Ramos (cell line): ENCODE results near the gene CNTN1.
"Not testable (repeated sequence)": the region's sequence is repeated elsewhere in the genome, so short reads cannot be mapped to it uniquely, and the experiment has no call there.

Source experiments
- in situ Hi-C: fragments of 300-500 bp; cut with MboI; formaldehyde crosslinking; loops from one replicate; pipeline ENCODE4 v1.14.3; 2022; ENCODE audit warnings: low sequenced_read_pairs; ENCODE audit not compliant: unreplicated experiment

The CNTN1 gene

DNA sequence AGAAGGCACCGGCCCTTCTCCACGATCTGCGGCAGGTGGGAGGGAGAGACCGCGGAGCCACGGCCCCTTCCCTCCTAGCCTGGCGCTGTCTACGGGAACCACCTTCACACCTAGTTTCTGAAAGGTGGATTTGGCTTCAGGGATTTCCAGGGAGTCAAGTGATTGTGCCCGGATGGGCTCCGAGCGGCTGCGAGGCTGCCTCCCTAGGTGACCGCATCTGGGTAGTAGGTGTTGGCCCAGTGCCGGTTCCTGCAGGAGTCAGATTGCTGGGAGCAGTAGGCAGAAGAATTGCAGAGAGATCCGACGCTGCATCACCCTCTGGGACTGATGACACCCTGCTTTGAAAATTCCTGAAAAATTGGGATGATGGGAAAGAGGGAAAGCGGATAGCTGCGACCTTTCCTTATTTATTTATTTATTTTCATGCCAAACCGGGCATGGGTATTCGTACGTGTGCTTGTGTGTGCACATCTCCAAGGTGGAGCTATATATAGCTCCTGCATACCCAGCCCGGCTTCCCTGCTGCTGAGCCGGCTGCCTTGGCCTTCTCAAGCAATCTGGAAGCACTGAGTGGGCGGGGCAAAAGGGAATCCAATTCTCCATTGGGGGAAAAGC lies 1.1 kb downstream of the CNTN1 start:
- in situ Hi-C loops = no loop called here

DNA sequence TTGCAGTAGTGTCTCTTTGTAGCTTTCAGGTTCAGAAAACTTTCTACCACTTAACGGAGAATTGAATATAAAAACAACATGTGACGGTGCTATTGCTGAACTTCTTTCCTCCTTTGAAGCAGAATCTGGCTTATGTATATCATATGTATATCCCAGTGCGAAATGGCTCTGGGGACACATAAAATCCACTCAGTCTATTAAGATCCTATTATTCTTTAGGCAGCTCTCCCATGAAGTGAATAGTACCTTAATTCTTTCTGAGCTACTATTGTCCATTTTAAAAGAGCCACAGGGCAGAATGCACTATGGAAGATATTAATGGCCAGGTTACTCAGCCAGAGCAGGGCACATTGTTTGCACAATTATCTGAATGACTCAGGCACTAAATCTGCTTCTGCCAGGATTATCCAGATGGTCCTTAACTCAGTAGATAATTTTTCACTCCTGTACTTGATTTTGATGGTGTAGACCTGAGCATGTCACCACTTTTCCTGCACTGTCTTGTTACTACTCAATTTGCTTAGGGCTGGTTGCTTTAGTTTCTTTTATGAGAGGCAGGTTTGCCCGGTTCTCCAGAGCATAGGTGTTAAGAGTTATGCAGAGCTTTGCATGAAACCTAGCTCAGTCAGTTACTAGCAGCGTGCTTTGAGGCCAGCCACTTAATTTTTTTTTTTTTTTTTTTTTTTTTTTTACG lies 5.5 kb downstream of the CNTN1 start:
- in situ Hi-C loops = no loop called here

DNA sequence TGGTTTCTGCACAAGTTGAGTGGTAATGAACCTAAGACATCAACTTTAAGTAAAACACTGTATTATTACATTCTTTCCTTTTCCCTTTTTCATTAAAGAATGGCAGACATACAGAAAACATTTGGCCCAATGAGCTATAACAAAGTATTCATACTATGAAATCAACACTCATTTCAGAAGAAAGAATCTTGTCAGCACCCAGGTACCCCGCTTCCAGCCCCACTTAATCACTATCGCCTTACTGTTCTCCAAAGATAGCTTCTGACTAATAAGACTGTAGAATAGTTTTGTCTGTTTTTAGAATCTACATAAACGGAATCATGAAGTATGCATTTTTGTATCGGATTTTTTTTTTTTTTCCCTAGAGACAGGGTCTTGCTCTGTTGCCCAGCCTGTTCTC lies 9.5 kb downstream of the CNTN1 start:
- in situ Hi-C loops = no loop called here

DNA sequence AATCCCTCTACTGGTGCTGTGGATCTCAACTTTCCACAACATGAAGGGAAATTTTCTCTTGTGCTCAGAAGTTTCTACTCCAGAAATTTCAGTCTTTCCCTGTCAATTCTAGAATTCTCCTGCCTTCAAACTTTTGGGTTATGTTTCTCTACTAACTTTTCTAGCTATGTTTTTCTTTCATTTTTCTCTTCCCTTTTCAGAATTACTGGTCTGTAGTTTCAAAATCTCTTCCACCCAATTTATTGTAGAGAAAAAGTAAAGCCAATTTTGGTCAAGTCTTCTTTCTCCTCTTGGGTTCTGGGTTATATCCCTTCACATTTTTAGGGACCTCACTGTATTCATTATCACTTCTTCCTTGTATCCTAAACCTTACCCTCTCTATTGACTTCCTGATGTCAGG lies 18.9 kb downstream of the CNTN1 start:
- in situ Hi-C loops = no loop called here

DNA sequence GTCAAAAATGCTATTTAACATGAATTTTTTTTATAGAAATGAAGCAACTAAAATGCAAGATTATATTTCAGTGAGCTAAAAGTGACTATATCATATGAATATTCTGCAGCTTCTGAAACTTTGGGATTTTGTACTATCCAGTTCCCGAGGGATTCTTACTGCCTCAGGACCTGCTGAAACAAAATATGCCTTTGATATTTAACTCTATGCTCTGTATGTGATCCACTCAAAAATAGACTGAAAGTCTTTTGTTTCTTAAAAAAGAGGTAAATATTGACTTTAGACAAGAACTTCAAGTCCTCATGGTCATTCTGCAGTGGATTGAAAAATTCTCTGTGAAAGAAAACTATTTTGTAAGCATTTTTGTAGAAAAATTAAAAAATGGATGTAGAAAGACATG lies 22.4 kb downstream of the CNTN1 start:
- in situ Hi-C loops = no loop called here

DNA sequence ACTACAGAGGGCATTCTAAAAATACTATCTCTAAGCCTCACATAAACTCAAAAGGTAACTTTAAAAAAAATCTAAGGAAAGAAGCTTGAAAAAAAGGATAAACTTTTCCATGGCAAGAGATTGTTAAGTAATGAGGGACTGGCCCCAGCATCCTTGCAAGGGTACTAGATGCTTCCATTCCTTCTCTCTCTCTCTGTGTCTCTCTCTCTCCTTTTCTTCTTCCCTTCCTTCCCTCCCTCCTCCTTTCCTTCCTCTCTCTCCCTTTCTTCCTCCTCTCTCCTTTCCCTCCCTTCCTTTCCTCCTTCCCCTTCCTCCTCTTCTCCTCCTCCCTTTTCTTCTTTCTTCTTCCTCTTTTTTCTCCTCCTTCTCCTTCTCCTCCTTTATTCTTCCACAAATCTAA lies 23.8 kb downstream of the CNTN1 start:
- in situ Hi-C loops = no loop called here

DNA sequence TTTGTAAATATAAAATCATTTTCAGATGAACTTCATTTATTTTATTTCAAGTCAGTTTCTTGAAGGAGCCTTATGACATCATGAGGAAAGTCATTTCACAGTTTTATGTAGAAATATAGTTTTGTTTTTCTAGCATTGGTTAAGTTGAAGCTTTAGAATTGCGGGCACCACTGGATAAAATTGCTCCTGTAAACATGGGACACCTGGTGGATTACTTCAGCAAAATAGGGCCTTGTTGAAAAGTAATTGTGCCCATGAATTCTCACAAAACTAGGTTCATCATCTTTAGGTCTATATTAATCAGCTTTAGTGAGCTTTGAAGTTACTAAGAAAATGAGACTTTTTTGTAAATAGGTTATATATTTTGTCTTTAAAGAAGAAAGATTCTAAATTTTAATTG lies 25.3 kb downstream of the CNTN1 start:
- in situ Hi-C loops = no loop called here

DNA sequence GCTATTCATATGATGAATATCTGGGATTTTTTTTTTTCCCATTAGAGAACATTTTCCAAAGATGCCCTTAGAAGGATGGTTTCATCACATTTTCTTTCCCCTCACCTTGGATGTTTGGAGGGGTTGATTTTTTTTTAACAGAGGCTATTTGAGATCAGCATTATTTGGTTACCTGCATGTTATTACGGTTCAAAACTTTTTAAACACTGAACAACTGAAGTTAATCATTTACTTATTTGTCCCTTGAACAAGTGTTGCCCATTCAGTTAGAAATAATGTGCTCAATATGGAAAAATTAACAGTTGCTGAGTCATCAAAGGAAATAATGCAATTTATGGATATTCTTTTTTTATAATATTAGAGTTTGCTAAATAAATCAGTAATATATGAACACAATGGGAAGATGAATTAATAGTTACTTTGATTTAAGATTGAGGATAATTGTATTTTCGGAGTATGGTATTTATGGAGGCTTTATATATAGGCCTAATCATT lies 26.7 kb downstream of the CNTN1 start:
- in situ Hi-C loops = no loop called here

DNA sequence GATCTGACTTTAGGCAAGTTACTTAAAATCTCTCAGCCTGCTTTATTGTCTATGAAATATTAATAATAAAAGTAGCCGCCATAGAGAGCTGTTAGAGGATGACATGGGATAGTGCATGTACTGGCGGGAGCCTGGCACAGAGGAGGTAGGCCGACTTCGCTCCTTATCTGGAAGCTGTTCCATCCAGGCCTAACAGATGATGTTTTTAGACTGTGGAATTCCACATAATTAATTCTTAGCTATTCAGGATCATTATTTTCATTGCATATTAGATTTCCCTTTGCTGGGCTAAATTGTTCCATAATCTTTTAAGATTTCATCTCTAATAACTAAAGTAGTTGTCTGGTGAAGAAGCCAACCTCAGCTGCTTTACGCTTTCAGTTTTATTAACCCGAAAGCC lies 30.8 kb downstream of the CNTN1 start:
- in situ Hi-C loops = no loop called here

DNA sequence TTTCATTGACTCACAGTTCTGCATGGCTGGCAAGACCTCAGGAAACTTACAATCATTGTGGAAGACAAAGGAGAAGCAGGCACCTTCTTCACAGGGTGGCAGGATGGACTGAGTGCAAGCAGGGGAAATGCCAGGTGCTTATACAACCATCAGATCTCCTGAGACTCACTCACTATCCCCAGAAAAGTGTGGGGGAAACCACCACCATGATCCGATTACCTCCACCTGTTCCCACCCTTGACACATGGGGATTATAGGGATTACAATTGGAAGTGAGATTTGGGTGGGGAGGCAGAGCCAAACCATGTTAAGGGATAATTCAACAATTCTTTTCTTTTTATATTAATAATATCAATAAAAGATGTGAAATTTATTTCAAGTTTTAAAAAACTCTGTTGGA lies 34.1 kb downstream of the CNTN1 start:
- in situ Hi-C loops = no loop called here

DNA sequence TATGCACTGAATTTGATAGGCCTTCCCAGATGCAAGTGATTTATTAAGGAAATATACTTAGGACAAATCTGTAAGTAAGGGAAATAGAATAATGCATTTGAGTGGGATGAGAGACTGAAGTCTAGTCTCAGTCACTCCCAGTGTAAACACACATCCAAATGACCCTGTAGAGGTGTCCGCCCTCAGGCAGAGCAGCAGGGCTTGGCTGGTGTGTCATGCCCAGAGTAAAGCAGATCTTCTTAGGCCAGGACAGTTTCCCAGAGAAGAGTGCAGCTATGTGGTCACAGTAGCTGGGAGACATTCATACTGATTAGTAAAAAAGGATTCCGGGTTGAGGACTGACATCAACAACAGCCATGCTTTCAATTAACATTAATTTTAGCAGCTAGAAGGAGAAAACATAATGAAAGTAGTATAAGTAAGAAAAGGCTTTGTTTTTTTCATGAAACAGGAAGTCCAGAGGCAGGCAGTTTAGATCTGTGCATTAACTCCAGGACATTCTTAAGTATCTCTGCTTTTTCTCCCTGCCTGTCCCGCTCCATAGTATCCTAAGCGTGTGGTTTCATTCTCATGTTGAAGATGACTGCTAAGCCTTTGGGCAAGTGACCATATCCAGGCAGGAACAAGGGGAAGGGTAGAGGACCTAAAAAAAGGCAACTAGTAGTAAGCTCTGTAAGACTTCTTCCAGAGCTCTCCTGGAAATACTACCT lies 35.7 kb downstream of the CNTN1 start:
- in situ Hi-C loops = no loop called here

DNA sequence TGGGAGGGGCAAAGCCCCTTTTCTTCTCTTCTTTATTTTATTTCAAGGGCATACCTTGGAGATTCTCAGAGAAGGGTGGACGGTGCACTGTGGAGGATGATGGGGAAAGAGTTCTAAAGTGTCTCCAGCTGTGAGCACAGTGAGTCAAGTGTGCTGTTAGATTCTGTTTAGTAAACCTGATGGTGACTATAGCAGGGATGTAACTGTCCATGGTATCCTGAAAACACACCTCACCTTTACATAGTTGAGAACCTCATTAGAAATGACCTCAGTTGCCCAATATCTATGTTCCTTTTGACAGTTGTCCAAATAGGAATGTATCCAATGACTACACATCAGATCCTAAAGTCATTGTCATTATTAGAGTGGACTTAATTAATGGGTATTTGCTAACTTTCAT lies 38.0 kb downstream of the CNTN1 start:
- in situ Hi-C loops = no loop called here

DNA sequence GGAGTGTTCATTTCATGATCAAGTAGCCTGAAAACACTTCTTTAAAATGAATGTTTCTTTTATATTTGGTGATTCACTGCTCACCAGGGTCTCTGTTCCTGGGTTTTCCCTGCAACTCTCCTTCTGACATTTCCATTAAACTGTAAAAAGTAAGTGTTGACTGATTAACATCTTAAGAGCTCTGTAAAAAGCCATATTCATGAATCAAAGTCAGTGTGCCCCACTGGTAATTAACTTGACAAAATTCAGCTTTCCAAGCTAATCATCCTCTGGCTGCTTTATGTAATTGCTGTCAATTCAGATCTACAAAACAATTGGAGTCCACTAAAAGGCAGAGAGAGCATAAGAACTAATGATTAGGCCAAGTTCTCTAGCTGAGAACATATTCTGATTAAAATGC lies 41.6 kb downstream of the CNTN1 start:
- in situ Hi-C loops = no loop called here

DNA sequence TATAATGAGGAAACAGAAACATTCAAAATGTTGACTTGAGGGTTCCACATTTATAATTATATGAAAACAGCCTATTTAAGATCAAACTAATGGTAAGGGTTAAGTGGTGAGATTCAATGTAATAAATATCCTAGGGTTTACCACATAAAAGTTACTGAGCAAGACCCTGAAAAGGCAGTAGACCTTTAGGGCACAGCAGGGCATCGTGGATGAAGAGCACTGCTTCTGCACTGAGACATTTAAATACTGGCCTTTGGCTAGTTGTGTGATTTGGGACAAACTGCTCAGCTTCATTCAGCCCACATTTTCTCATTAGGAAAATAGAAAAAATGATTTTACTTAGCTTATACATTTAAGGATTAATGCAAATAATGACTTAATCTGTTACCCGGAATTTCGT lies 42.0 kb downstream of the CNTN1 start:
- in situ Hi-C loops = no loop called here

DNA sequence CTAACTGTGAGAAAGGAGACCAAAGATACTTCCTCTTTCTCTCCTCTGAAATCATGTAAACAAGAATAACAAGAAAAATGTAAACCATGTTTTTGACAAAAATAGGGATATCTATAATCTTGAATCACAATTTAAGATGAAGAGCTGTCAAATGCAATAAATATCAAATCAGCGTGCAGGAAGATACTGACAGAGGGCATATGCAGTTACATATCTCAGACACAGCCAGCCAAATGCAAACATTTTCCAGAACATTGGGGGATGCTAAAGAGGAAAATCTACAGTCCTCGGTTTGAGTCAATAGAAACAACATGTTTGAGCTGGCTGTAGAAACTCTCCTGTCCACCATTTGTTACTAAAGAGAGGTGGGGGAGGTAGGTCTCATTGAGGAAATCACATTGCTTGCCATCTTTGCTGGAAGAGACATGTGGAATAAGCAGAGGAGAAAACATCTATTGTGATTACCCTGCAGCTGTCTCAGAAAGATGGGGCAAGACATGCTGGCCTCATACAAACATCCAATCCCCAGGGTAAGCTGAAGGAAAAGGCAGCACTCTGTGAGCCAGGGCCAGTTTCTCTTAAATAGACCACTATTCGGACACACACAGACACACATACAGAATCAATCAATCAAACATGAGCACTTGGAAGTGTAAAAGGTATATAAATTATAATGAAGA lies 43.5 kb downstream of the CNTN1 start:
- in situ Hi-C loops = no loop called here

DNA sequence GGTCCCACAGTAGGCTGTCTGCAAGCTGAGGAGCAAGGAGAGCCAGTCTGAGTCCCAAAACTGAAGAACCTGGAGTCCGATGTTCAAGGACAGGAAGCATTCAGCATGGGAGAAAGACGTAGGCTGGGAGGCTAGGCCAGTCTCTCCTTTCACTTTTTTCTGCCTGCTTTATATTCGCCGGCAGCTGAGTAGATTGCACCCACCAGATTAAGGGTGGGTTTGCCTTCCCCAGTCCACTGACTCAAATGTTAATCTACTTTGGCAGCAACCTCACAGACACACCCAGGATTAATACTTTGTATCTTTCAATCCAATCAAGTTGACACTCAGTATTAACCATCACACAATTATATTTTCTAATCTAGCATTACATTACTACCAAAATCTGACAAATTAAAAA lies 45.2 kb downstream of the CNTN1 start:
- in situ Hi-C loops = not testable (repeated sequence)

DNA sequence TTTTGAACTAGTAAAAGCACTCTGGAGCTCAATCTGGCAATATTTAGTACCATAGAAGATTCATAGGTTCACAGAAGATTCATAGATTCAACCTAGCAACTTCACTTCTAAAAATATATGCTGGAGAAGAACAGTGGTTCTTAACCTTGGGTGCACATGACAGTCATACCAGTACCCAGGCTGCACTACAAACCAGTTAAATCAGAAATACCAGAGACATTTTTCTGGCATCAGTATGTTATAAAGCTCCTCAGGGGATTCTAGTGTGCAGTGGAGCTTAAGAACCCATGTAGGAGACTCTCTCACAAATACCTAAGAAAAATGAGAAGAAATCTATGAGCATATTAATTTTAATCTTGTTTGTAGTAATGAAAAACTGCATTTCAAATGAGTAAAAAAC lies 46.6 kb downstream of the CNTN1 start:
- in situ Hi-C loops = no loop called here

DNA sequence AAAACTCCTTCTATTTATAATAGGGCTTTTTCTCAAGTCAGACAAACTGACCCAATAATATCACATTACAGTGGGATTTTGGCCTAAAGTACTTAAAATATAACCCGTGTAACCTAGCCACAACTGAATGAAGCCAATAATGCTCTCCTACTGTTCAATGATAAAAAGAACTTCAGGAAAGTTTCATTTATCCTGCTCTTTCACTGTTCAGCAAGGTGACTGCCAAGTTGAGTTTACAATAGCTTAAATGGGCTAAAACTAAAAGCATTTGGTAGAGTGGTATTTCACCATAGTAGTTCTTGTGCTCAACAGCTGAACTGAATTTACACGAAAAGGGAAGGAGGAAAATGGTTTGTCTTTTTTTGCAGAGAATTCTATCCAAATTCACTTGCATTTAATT lies 49.8 kb downstream of the CNTN1 start:
- in situ Hi-C loops = no loop called here

DNA sequence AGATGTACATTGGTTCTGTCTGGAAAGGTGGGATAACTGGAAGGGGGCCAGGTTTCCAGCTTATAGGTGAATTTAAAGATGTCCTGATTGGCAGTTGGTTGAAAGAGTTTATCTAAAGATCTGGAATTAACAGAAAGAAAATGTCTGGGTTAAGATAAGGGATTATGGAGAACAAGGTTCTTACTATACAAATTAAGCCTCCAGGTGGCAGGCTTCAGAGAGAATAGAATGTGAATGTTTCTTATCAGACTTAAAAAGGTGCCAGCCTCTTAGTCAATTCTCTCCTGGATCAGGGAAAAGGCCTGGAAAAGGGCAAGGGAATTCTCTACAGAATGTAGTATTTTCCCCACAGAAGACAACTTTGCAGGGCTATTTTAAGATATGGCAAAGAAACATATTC lies 53.1 kb downstream of the CNTN1 start:
- in situ Hi-C loops = no loop called here

DNA sequence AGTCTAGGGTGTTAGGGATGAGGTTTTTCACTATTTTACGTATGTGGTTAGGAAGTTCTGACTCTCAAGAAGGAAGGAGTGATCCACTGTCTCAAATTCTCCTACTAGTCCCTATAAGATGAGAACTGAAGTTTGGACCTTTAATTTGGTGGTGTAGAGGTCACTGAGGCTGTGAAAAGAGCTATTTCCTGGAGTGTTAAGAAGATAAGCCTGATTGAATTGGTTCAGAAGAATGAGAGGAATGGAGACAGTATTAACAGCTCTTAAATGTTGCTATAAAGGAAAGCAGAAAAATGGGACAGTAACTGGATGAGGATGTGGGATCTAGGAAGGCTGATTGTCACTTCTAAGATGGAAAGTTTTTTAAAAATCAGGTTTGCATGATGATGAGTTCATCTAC lies 57.6 kb downstream of the CNTN1 start:
- in situ Hi-C loops = no loop called here

DNA sequence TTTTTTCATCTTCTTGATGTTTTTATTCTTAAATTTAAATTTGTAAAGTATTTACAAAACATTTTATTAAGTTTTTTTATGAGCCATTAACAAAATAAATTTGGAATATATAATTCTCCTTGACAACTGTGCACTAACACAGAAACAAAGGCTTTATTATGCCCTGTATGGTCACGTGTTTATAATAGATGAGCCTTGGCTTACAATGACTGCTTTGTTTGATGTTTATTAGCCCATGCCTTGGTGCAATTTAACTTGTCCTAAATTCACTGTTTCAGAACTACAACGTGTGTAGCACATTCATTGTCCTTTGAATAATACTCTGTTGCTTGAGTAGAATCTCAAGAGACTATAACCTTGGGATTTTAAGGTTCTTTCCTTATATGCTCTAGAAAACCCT lies 59.8 kb downstream of the CNTN1 start:
- in situ Hi-C loops = no loop called here
